Thyroid gland (tissue), 4 donors: ENCODE data around the gene MPP3.

Experiments used
- POLR2A ChIP-seq, 2 donors: fragments of 450-650 bp; IDR thresholded peaks; one replicate each; pipeline ENCODE4 v1.6.1; 2017; ENCODE audit warnings: antibody characterized with exemption in 2 of 2, mild to moderate bottlenecking in 2 of 2, moderate library complexity in 1 of 2
- TF ChIP-seq, protein P1 (sequence below), 6 experiments: fragments of 200-600 bp in 3 of 6; fragments of 450-650 bp in 3 of 6; sonication (generic) in 3 of 6; IDR thresholded peaks; one replicate each; pipeline ENCODE4 v1.5.1; 2016 to 2019; ENCODE audit warnings: antibody characterized with exemption in 6 of 6, mild to moderate bottlenecking in 2 of 6, inconsistent platforms in 1 of 6, moderate library complexity in 1 of 6

DNA sequence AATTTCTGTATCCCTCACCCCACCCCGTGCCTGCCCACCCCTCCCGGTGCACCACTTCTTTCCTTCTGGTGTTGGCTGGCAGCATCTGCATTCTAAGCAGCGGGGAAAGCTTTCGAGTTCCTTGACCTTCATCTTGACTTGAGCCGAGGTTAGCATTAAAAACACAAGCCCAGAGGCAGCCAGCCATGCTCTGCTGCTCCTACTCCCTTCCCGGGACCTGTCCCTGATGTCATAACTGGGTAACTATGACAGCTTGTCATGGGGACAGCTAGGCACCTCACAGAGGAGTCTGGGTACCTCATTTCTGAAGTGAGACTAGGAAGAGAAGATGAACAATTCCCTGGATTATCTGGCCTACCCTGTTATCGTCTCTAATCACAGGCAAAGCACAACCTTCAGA lies 52.8 kb downstream of the MPP3 start, which contains the start of gene CFAP97D1:
- TF ChIP-seq, protein P1, sequence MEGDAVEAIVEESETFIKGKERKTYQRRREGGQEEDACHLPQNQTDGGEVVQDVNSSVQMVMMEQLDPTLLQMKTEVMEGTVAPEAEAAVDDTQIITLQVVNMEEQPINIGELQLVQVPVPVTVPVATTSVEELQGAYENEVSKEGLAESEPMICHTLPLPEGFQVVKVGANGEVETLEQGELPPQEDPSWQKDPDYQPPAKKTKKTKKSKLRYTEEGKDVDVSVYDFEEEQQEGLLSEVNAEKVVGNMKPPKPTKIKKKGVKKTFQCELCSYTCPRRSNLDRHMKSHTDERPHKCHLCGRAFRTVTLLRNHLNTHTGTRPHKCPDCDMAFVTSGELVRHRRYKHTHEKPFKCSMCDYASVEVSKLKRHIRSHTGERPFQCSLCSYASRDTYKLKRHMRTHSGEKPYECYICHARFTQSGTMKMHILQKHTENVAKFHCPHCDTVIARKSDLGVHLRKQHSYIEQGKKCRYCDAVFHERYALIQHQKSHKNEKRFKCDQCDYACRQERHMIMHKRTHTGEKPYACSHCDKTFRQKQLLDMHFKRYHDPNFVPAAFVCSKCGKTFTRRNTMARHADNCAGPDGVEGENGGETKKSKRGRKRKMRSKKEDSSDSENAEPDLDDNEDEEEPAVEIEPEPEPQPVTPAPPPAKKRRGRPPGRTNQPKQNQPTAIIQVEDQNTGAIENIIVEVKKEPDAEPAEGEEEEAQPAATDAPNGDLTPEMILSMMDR (IDR thresholded peaks at IDR 0.05): no peak
- TF ChIP-seq POLR2A (IDR thresholded peaks at IDR 0.05): no peak
